Glutamatergic neuron (in vitro differentiated cells): ENCODE data around the gene KRT24. TPM values are rescaled to one million over a fixed set of nuclear protein-coding genes. Genes with fewer than 3 reads are reported as not detected.

Experiments
- total RNA-seq: library from RNA; stranded (reverse); fragmentation: NEBNext Ultra II Directional; extraction: Animal tissue kit (Norgen Biotek cat#: 25700); gene quantifications from one replicate; pipeline ENCODE4 v1.2.1, GENCODE V29; 2021; ENCODE audit not compliant: unreplicated experiment

Gene KRT24
- total RNA-seq, 1 donor from 2014 or later: not detected

Other genes starting within 250 kb of the KRT24 start
- gene TNS4, start 202.1 kb downstream of the KRT24 start, total RNA-seq: not detected
- not detected for gene CCR7, start 138.3 kb downstream of the KRT24 start, total RNA-seq
- 207 TPM for gene SMARCE1, start 55.9 kb downstream of the KRT24 start, total RNA-seq
- 1.3 TPM for gene KRT222, start 38.6 kb downstream of the KRT24 start, total RNA-seq
- not detected for gene KRT25, start 51.6 kb upstream of the KRT24 start, total RNA-seq
- not detected for gene KRT26, start 68.4 kb upstream of the KRT24 start, total RNA-seq
- not detected for gene KRT27, start 78.8 kb upstream of the KRT24 start, total RNA-seq
- not detected for gene KRT28, start 96.2 kb upstream of the KRT24 start, total RNA-seq
- gene KRT10, start 118.9 kb upstream of the KRT24 start, total RNA-seq: 27.1 TPM
- gene KRT12, start 163.5 kb upstream of the KRT24 start, total RNA-seq: not detected
- gene KRT20, start 181.5 kb upstream of the KRT24 start, total RNA-seq: not detected
- gene KRT23, start 233.9 kb upstream of the KRT24 start, total RNA-seq: not detected